Measurements from ENCODE around the gene HDAC7.

- TF ChIP-seq ARNT (IDR thresholded peaks at IDR 0.05): no peak
- TF ChIP-seq TARDBP (IDR thresholded peaks at IDR 0.05): no peak
- no peak for TF ChIP-seq FOXM1 (IDR thresholded peaks at IDR 0.05; ENCODE audit: borderline replicate concordance)
- no peak for TF ChIP-seq LEF1 (IDR thresholded peaks at IDR 0.05; ENCODE audit: borderline replicate concordance)
- no peak for TF ChIP-seq HDGF (IDR thresholded peaks at IDR 0.05; ENCODE audit: borderline replicate concordance)
- TF ChIP-seq CTBP1 (IDR thresholded peaks at IDR 0.05; ENCODE audit: borderline replicate concordance): no peak
- TF ChIP-seq BHLHE40 (IDR thresholded peaks at IDR 0.05; ENCODE audit: borderline replicate concordance): no peak
- no peak for TF ChIP-seq ELF4 (IDR thresholded peaks at IDR 0.05)
- no peak for TF ChIP-seq FOXK2 (IDR thresholded peaks at IDR 0.05)
- TF ChIP-seq SP1 (IDR thresholded peaks at IDR 0.05): no peak
Measured at GRCh38 chr12:47772738-47773061, 47.0 kb downstream of the HDAC7 start.
